ENCODE data around the gene TERT.

- TF ChIP-seq POLR2A (IDR thresholded peaks at IDR 0.05) (no peak), CTCF (IDR thresholded peaks at IDR 0.05) (no peak)
Measured at GRCh38 chr5:1288439-1289335, 6.2 kb downstream of the TERT start.

All from body of pancreas (tissue), 4 donors.